PFSK-1 (cell line): Measurements from ENCODE around the gene KCNG2.

Experiments
- POLR2AphosphoS5 ChIP-seq: IDR thresholded peaks from 2 replicates; pipeline ENCODE4 v1.6.1; 2012; ENCODE audit warnings: low read depth, mild to moderate bottlenecking, control low read depth, low read length, moderate library complexity
- SIN3A ChIP-seq: IDR thresholded peaks from 2 replicates; pipeline ENCODE4 v1.6.1; 2012; ENCODE audit warnings: mild to moderate bottlenecking, low read length, moderate library complexity, borderline replicate concordance; ENCODE audit not compliant: insufficient read depth
- TAF1 ChIP-seq: IDR thresholded peaks from 2 replicates; pipeline ENCODE4 v1.6.1; 2012; ENCODE audit warnings: low read length, control low read depth, borderline replicate concordance; ENCODE audit not compliant: insufficient read depth

- TF ChIP-seq POLR2AphosphoS5 (no peak), TAF1 (no peak), SIN3A (no peak)
Observed at GRCh38 chr18:79866889-79867574, 69.3 kb downstream of the KCNG2 start.
